HG02884 (cell line): ENCODE data around the gene YTHDC1.
"Not testable (repeated sequence)": the region's sequence is repeated elsewhere in the genome, so short reads cannot be mapped to it uniquely, and the experiment has no call there.

Experiments used
- ATAC-seq: cut with Tn5 transposase; IDR thresholded peaks from one replicate; pipeline ENCODE4 v1.9.1; 2021; ENCODE audit warnings: mild to moderate bottlenecking, moderate library complexity; ENCODE audit not compliant: unreplicated experiment

YTHDC1 gene

DNA sequence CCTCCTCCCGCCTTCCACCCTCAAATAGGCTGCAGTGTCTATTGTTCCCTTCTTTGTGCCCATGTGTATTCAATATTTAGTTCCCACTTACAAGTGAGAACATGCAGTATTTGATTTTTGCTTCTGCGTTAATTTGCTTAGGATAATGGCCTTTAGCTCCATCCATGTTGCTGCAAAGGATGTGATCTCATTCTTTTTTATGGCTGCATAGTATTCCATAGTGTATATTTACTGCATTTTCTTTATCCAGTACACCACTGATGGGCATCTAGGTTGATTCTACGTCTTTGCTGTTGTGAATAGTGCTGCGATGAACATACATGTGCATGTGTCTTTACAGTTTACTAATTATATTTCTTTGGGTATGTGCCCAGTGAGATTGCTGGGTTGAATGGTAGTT lies 52.8 kb downstream of the YTHDC1 start:
- no peak for ATAC-seq

DNA sequence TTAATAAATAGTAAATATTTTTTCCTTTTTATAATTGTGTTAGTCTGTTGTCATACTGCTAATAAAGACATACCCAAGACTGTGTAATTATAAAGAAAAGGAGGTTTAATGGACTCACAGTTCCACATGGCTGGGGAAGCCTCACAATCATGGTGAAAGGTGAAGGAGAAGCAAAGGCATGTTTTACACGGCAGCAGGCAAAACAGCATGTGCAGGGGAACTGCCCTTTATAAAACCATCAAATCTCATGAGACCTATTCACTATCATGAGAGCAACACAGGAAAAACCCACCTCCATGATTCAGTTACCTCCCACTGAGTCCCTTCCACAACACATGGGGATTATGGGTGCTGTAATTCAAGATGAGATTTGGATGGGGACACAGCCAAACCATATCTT lies 58.6 kb downstream of the YTHDC1 start:
- ATAC-seq: no peak

DNA sequence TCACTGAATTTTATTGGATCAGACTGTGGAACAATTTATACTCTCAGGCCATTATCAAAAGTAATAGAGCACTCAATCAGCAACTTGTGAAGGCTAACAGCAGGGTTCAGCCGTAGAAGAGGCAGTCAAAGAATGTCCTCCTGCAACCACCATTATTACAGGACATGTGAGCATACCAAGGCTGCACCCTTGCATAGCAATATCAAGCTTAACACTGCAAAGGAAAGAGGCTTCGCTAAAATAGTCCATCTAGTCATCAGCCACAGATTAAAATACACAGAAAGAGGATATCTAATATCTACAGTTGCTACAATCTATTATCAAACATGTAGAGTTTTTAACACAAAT lies 61.5 kb downstream of the YTHDC1 start:
- no peak for ATAC-seq

DNA sequence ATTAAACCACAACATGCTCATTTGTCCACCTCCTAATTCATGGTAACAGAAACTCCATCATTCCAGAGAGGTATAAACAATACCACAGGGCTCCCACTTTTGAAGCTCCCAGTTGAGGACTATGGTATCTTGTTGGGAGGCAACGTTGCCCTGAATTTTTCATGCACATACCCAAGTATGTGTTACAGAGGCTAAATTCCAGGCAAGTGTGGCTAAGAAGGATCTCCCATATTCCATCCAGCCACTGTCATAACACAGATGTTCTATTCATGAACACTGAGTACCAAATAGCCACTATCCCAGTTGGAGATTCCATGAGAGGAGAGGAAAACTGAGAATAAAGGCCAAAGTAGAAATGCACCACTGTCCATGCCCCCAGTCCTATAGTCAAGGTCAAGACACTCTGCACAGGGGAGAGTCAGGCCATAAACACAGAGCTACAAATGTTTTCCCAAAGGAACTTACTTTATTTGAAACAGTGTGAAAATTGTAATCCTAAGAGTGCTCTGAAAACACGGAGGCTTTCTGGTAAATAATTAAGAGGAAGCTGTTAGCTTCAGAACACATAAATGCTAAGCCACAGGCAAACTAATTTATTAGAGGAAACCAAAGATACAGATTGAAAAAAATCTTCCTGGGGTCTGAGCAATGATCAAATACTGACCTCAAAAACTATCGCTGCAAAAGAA lies 62.0 kb downstream of the YTHDC1 start:
- ATAC-seq: no peak

DNA sequence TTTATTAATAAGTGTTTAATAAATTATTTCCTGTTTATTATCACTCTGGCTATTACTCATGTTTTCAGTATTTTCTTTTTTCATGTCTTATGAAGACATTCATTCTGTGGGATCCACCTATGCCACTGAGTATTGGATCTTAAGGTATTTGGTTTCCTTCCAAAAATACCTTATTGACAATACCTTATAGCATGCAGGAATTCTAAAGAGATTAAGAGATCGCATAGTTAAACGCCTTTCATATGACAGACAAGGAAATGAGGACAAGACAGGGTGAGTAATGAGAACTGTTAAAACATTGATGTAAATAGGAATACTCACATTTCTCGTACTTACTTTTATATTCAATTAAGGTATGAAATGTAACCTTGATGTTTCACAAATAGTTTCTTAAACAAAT lies 66.2 kb downstream of the YTHDC1 start:
- ATAC-seq: no peak

DNA sequence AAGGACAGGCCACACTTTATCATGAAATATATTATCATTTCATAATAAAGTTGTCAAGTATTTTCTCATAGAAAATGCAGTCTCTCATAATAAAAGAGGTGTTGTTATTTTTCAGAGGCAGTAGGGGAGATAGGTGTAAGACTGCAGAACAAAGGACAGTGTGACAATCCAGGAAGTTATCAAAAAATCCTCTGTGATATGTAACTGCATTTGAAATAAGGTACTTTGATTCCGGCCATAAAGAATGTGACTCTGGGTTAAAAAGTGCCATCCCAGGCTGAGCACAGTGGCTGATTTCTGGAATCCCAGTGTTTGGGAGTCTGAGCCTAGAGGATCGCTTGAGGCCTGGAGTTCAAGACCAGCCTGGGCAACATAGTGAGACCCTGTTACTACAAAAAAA lies 66.8 kb downstream of the YTHDC1 start:
- no peak for ATAC-seq

DNA sequence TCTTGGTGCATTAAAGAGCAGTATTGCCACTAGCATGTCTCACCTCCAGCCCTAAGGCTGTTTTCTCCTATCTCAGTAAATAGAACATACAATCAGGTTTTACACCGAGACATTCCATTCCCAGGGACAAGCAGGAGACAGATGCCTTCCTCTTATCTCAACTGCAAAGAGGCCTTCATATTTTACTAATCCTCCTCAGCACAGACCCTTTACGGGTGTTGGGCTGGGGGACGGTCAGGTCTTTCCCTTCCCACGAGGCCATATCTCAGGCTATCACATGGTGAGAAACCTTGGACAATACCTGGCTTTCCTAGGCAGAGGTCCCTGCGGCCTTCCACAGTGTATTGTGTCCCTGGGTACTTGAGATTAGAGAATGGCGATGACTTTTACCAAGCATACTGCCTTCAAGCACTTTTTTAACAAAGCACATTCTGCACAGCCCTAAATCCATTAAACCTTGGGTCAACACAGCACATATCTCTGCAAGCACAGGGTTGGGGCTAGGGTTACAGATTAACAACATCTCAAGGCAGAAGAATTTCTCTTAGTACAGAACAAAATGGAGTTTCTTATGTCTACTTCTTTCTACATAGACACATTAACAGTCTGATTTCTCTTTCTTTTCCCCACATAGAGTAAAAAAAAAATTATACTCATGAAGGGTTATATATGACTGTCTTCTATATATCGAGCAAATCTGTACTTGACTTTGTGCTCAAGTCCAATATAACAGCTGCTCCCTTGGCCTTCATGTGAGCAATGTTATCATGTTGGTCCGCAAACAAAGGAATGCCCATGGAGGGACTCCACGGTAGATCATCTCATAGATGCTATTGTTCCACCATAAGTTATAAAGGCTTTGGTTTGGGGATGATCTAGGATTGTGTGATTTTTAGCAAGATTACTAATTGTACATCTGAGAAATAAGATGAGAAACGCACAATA lies 67.8 kb downstream of the YTHDC1 start:
- not testable (repeated sequence) for ATAC-seq

DNA sequence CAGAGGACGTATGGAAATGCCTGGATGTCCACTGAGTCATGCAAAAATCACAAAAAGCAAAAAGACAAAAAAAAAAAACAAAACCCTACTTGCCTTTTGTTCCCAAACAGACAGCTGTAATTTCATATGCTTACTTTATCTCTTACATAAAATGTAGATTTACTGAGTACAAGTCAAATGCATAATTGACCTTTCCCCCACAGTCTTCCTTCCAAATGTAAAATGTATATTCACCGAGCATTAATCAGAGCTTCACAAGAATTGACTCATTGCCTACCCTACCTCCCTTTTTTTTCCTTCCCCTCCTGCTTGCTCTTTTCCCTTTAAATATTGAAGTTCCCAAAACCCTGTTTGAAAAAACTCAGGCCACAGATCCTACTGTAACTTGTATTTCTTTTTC lies 71.9 kb downstream of the YTHDC1 start:
- ATAC-seq: no peak

DNA sequence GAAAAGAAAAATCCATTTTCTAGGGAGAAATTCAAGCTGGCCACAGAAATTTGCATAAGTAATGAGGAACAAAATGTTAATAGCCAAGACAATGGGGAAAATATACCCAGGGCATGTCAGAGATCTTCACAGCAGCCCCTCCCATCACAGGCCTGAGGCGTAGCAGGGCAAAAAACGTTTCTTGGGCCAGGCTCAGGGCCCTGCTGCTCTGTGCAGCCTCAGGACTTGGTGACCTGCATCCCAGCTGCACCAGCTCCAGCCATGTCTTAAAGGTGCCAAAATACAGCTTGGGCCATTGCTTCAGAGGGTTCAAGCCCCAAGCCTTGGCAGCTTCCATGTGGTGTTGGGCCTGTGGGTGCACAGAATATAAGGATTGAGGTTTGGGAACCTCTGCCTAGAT lies 72.3 kb downstream of the YTHDC1 start:
- ATAC-seq: no peak

DNA sequence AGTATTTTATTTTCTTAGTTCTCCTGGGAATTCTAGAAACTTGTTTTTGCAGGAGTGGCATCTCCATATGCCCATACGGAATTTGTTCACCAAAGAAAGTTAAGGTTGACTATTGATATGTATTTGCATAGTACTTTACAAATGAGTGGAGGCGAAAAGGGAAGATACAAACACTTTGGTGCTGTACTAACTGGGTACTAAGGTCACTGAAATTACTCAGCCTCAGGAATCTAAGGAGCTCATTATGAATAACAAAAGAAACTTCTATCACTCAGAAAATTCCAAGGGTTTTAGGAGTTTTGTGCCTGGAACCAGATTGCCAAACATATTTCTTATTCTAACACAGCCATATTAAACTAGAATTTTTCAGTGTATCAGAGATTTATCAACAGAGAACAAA lies 77.0 kb downstream of the YTHDC1 start:
- peak; percentile 45 for ATAC-seq

DNA sequence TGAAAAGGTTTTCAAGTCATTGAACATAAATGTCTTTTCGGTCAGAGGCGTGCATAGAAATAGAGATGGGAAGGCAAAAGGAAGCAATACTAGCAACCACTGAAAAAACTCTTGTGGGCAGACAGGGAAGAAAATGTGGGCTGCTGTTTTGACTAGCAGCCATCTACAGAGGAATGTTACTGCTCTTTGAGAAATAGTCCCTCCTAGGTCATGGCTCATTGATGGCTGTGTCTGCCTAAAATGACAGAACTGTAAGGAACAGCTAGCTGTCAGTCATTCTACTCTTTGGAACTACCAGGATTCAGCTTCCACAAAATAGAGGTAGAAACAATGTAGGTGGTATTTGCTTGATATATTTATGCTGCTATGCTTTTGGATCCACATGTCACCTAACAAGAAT lies 77.5 kb downstream of the YTHDC1 start:
- peak; percentile 62 for ATAC-seq

DNA sequence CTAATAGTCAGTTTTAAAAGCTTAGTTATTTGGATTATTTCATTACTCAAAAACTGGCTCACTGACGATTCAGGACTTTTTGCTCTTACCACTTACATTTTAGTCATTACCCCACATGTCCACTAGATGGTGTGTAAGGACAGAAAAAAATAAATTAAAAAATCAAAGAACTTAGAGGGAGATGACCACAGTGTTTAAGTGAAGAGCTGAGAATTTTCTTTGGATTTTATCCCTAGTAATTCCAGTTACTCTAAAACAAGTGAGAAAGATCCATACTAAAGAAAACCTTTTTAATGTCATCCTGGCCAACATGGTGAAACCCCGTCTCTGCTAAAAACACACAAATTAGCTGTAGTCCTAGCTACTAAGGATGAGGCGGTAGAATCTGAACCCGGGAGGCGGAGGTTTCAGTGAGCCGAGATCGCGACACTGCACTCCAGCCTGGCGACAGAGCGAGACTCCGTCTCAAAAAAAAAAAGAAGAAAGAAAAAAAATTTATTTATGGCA lies 78.0 kb downstream of the YTHDC1 start:
- ATAC-seq: peak; percentile 43

- no peak for ATAC-seq
These were observed 82.4 kb downstream of the YTHDC1 start for GRCh38 chr4:68267433-68267944.

- no peak for ATAC-seq
These were observed 84.9 kb downstream of the YTHDC1 start for GRCh38 chr4:68264875-68265565.
